Activated CD8-positive, alpha-beta T cell treated with anti-CD3 and anti-CD28 coated beads, Interleukin-2, amount 10 ng/mL, durations not matched to agents 7 days and 5 days (primary cell): ENCODE data around the gene LSAMP. TPM values are rescaled to one million over a fixed set of nuclear protein-coding genes. Genes with fewer than 3 reads are reported as not detected.

ENCODE experiments used
- ATAC-seq: fragments of 150-1000 bp; cut with Tn5 transposase; one replicate; pipeline ENCODE4 v1.10.0; 2021; ENCODE audit warnings: moderate library complexity
- CTCF ChIA-PET: fragments of 350-600 bp; sonication (Branson Sonifier 250); formaldehyde crosslinking; loops from one replicate; lab custom pipeline; 2021; ENCODE audit warnings: antibody characterized with exemption; lab: Charles Lee
- POLR2A ChIA-PET: fragments of 350-600 bp; sonication (Branson Sonifier 250); formaldehyde crosslinking; loops from one replicate; lab custom pipeline; 2021; ENCODE audit warnings: antibody characterized with exemption; lab: Charles Lee
- DNase-seq: peaks from one replicate; pipeline ENCODE4 v3.0.0-alpha.2; 2020
- H3K27ac Mint-ChIP-seq: one replicate; pipeline ENCODE4 v1.8.0; 2021; ENCODE audit warnings: mild to moderate bottlenecking, mixed read lengths
- H3K27me3 Mint-ChIP-seq: one replicate; pipeline ENCODE4 v1.8.0; 2021; ENCODE audit warnings: low read depth, mixed read lengths
- H3K36me3 Mint-ChIP-seq: one replicate; pipeline ENCODE4 v1.8.0; 2021; ENCODE audit warnings: low read depth, mixed read lengths
- H3K4me1 Mint-ChIP-seq: one replicate; pipeline ENCODE4 v1.8.0; 2021; ENCODE audit warnings: low read depth, mixed read lengths
- H3K4me3 Mint-ChIP-seq: one replicate; pipeline ENCODE4 v1.8.0; 2021; ENCODE audit warnings: mild to moderate bottlenecking, mixed read lengths
- H3K9me3 Mint-ChIP-seq: one replicate; pipeline ENCODE4 v1.8.0; 2022; ENCODE audit warnings: mixed read lengths; ENCODE audit not compliant: insufficient read depth
- total RNA-seq, 2 experiments: library from RNA; stranded (reverse); gene quantifications; one replicate each; pipeline ENCODE4 v1.2.3, GENCODE V29; 2021

LSAMP gene
- total RNA-seq, 2 experiments from 2014 or later: not detected

GRCh38 chr3:116200956-116201690 is 244.2 kb downstream of the LSAMP start:
- POLR2A ChIA-PET: no interaction called here
- CTCF ChIA-PET: no interaction called here

GRCh38 chr3:116199063-116199462 is 246.2 kb downstream of the LSAMP start:
- no peak overlapping the region for H3K27ac Mint-ChIP-seq
- no peaks in the 10 kb centered on the region for H3K9me3 Mint-ChIP-seq
- H3K4me3 Mint-ChIP-seq: no peak overlapping the region
- no peaks in the 10 kb centered on the region for H3K4me1 Mint-ChIP-seq
- H3K36me3 Mint-ChIP-seq: no peaks in the 10 kb centered on the region
- ChIA-PET CTCF (no interaction called here), POLR2A (no interaction called here)
- DNase-seq (no peak), ATAC-seq (no peak)
- no peaks in the 10 kb centered on the region for H3K27me3 Mint-ChIP-seq

More at GRCh38 chr3:116200956-116201690, 244.2 kb downstream of the LSAMP start:
- Mint-ChIP-seq H3K4me1 (no peaks in the 10 kb centered on the region), H3K27me3 (no peaks in the 10 kb centered on the region), H3K36me3 (no peaks in the 10 kb centered on the region), H3K4me3 (no peak overlapping the region), H3K27ac (no peak overlapping the region), H3K9me3 (no peaks in the 10 kb centered on the region)
- DNase-seq (no peak), ATAC-seq (no peak)

GRCh38 chr3:116198087-116198486 is 247.2 kb downstream of the LSAMP start:
- no peak for ATAC-seq
- Mint-ChIP-seq H3K4me1 (no peaks in the 10 kb centered on the region), H3K27me3 (no peaks in the 10 kb centered on the region), H3K27ac (no peak overlapping the region), H3K9me3 (no peaks in the 10 kb centered on the region), H3K4me3 (no peak overlapping the region), H3K36me3 (no peaks in the 10 kb centered on the region)
- POLR2A ChIA-PET: no interaction called here
- CTCF ChIA-PET: no interaction called here
- DNase-seq: no peak

- Mint-ChIP-seq H3K4me3 (no peak overlapping the region), H3K36me3 (no peaks in the 10 kb centered on the region), H3K4me1 (no peaks in the 10 kb centered on the region), H3K27ac (no peak overlapping the region), H3K9me3 (no peaks in the 10 kb centered on the region), H3K27me3 (no peaks in the 10 kb centered on the region)
- POLR2A ChIA-PET: no interaction called here
- DNase-seq: no peak
- ATAC-seq: no peak
- CTCF ChIA-PET: no interaction called here
These were observed 252.8 kb downstream of the LSAMP start for GRCh38 chr3:116192464-116192863.

GRCh38 chr3:116191409-116191808 is 253.9 kb downstream of the LSAMP start:
- Mint-ChIP-seq H3K36me3 (no peaks in the 10 kb centered on the region), H3K27ac (no peak overlapping the region), H3K4me3 (no peak overlapping the region), H3K27me3 (no peaks in the 10 kb centered on the region), H3K9me3 (no peaks in the 10 kb centered on the region), H3K4me1 (no peaks in the 10 kb centered on the region)
- CTCF ChIA-PET: no interaction called here
- DNase-seq (no peak), ATAC-seq (no peak)
- POLR2A ChIA-PET: no interaction called here

GRCh38 chr3:116190095-116190494 is 255.2 kb downstream of the LSAMP start:
- H3K27ac Mint-ChIP-seq: no peak overlapping the region
- ATAC-seq (no peak), DNase-seq (no peak)
- no peaks in the 10 kb centered on the region for H3K9me3 Mint-ChIP-seq
- H3K27me3 Mint-ChIP-seq: no peaks in the 10 kb centered on the region
- ChIA-PET POLR2A (no interaction called here), CTCF (no interaction called here)
- no peak overlapping the region for H3K4me3 Mint-ChIP-seq
- H3K4me1 Mint-ChIP-seq: no peaks in the 10 kb centered on the region
- H3K36me3 Mint-ChIP-seq: no peaks in the 10 kb centered on the region

GRCh38 chr3:116188231-116188785 is 257.0 kb downstream of the LSAMP start:
- DNase-seq (no peak), ATAC-seq (no peak)
- no peak overlapping the region for H3K4me3 Mint-ChIP-seq
- no peak overlapping the region for H3K27ac Mint-ChIP-seq
- no peaks in the 10 kb centered on the region for H3K27me3 Mint-ChIP-seq
- H3K36me3 Mint-ChIP-seq: no peaks in the 10 kb centered on the region
- ChIA-PET POLR2A (no interaction called here), CTCF (no interaction called here)
- no peaks in the 10 kb centered on the region for H3K4me1 Mint-ChIP-seq
- no peaks in the 10 kb centered on the region for H3K9me3 Mint-ChIP-seq

GRCh38 chr3:116186049-116186448 is 259.2 kb downstream of the LSAMP start:
- H3K27me3 Mint-ChIP-seq: no peaks in the 10 kb centered on the region
- DNase-seq (no peak), ATAC-seq (no peak)
- H3K27ac Mint-ChIP-seq: no peak overlapping the region
- no peaks in the 10 kb centered on the region for H3K4me1 Mint-ChIP-seq
- no peaks in the 10 kb centered on the region for H3K36me3 Mint-ChIP-seq
- H3K4me3 Mint-ChIP-seq: no peak overlapping the region
- ChIA-PET POLR2A (no interaction called here), CTCF (no interaction called here)
- no peaks in the 10 kb centered on the region for H3K9me3 Mint-ChIP-seq

GRCh38 chr3:116181159-116181558 is 264.1 kb downstream of the LSAMP start:
- no peak for DNase-seq
- no peak for ATAC-seq
- Mint-ChIP-seq H3K36me3 (no peaks in the 10 kb centered on the region), H3K27ac (no peak overlapping the region), H3K9me3 (no peaks in the 10 kb centered on the region), H3K4me3 (no peak overlapping the region), H3K27me3 (no peaks in the 10 kb centered on the region), H3K4me1 (no peaks in the 10 kb centered on the region)
- CTCF ChIA-PET: no interaction called here
- POLR2A ChIA-PET: no interaction called here

- no peaks in the 10 kb centered on the region for H3K36me3 Mint-ChIP-seq
- POLR2A ChIA-PET: no interaction called here
- DNase-seq: no peak
These were observed 266.2 kb downstream of the LSAMP start for GRCh38 chr3:116179091-116179490.

GRCh38 chr3:116176974-116177555 is 268.2 kb downstream of the LSAMP start:
- CTCF ChIA-PET: no interaction called here
- no peaks in the 10 kb centered on the region for H3K27me3 Mint-ChIP-seq
- H3K36me3 Mint-ChIP-seq: no peaks in the 10 kb centered on the region
- no peak overlapping the region for H3K27ac Mint-ChIP-seq
- DNase-seq (no peak), ATAC-seq (no peak)
- H3K9me3 Mint-ChIP-seq: no peaks in the 10 kb centered on the region
- no peak overlapping the region for H3K4me3 Mint-ChIP-seq
- POLR2A ChIA-PET: no interaction called here
- H3K4me1 Mint-ChIP-seq: no peaks in the 10 kb centered on the region

More at GRCh38 chr3:116179091-116179490, 266.2 kb downstream of the LSAMP start:
- Mint-ChIP-seq H3K9me3 (no peaks in the 10 kb centered on the region), H3K27me3 (no peaks in the 10 kb centered on the region), H3K4me1 (no peaks in the 10 kb centered on the region), H3K4me3 (no peak overlapping the region), H3K27ac (no peak overlapping the region)
- CTCF ChIA-PET: no interaction called here
- ATAC-seq: no peak

- CTCF ChIA-PET: no interaction called here
- H3K4me1 Mint-ChIP-seq: no peaks in the 10 kb centered on the region
- POLR2A ChIA-PET: no interaction called here
These were observed 279.2 kb downstream of the LSAMP start for GRCh38 chr3:116166121-116166520.

More at GRCh38 chr3:116166121-116166520, 279.2 kb downstream of the LSAMP start:
- Mint-ChIP-seq H3K9me3 (no peaks in the 10 kb centered on the region), H3K27me3 (no peaks in the 10 kb centered on the region), H3K27ac (no peak overlapping the region), H3K4me3 (no peak overlapping the region), H3K36me3 (no peaks in the 10 kb centered on the region)
- ATAC-seq (no peak), DNase-seq (no peak)
